GM19035 (cell line): ENCODE data around the gene EIF2B5.
A peak's percentile ranks its signal among the peaks of the same experiment; 100 is the strongest.
"Not testable (repeated sequence)": the region's sequence is repeated elsewhere in the genome, so short reads cannot be mapped to it uniquely, and the experiment has no call there.

Source experiments
- ATAC-seq: cut with Tn5 transposase; IDR thresholded peaks from one replicate; pipeline ENCODE4 v1.9.1; 2021; ENCODE audit not compliant: unreplicated experiment

The EIF2B5 gene

GRCh38 chr3:184145751-184146270 lies 10.7 kb downstream of the EIF2B5 start:
- ATAC-seq = no peak

DNA sequence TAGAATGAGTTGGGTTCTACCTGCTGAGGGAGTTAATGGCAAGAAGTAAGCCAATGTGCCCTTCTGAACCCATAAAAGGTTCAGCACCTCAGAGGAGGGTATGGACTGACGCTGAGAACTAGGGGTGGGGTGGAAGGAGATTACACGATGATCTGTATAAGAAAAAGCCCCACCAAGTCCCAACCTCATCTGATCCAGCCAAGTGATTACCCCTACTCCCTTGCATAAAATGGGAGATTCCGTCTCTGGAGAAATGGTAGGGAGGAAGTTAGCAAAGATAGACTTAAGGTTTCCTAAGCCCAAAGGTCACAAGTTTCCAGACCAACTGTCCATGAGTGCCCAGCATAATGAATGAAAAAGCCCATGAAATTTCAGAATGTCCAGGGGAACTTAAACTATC lies 12.9 kb downstream of the EIF2B5 start:
- ATAC-seq = no peak

DNA sequence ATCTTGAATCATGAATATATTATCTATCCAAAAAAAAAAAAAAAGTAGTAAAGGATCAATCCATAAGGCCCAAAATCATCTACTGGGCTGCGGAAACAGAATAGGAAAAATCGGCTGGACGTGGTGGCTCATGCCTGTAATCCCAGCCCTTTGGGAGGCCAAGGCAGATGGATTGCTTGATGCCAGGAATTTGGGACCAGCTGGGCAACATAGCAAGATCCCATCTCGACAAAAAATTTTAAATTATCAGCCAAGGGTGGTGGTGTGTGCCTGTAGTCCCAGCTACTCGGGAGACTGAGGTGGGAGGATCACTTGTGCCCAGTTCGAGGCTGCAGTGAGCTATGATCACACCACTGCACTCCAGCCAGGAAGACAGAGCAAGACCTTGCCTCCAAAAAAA lies 14.0 kb downstream of the EIF2B5 start:
- no peak for ATAC-seq

- ATAC-seq = not testable (repeated sequence)
Observed at GRCh38 chr3:184149770-184150169, 14.6 kb downstream of the EIF2B5 start.

GRCh38 chr3:184154885-184155643 lies 19.9 kb downstream of the EIF2B5 start, which contains the start of gene DVL3:
DVL3 (plus strand) TSS chr3:184155377; CDS start chr3:184155636, 259 bp downstream.
- ATAC-seq = peak; percentile 87

GRCh38 chr3:184155644-184156521 lies 20.7 kb downstream of the EIF2B5 start:
- peak; percentile 33 for ATAC-seq

DNA sequence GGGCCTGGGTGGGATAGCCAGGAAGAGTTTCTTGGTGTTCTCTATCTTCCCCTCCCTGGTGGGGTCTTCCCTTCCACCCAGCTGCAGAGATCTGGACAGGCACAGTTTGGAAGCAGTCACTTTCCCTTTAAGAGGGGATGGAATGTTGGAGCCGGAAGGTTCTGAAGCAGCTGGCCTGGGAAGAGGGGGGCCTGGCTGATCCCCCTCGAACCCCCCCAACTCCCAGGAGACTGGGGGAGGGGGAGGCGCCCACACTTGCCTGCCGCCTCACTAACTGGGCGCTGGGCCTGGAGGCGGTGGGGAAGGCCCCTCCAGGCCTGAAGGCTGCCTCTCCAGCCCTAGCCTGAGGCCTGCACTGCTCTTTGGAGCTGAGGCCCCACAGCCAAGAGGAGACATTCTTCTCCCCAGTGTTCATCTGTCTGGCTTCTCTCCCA lies 21.4 kb downstream of the EIF2B5 start:
- ATAC-seq = no peak

DNA sequence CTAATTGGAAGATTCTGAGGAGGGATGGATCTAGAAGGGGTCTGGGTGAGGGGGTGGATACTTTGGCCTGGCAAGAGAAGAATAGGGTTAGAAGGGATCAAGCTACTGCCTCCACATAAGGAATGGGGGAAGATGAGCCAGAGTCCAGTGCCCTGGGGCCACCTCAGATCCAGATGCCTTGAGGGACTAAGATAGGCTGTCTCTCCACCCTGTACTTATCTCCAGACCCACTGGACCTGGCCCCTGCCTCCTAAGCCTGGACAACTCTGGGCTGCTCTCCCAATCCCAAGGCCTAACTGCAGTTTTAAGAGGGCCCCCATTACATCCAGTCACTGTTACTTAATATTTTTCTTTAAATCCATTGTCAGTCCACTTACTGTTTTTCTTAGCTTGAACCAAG lies 22.0 kb downstream of the EIF2B5 start:
- no peak for ATAC-seq

GRCh38 chr3:184158404-184158803 lies 23.2 kb downstream of the EIF2B5 start:
- ATAC-seq = no peak

DNA sequence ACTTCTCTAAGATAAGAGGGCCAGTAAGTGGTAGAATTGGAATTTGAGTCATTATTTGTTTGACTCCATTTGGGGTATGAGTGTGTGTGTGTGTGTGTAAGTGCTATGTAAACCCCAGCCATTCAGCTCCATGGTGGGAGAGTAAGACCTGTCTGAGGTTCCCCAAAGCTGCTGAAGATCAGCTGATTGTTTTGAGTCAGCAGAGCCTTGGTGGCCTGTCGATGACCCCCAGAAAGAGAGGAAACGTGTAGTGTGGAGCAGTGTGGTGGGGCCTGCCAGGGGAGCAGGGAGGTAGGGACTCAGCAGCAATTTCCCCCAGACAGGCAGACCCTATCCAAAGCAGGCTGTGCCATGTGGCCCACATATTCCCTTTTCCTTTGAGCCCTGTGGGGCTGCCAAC lies 25.3 kb downstream of the EIF2B5 start:
- ATAC-seq = no peak

GRCh38 chr3:184162571-184163070 lies 27.5 kb downstream of the EIF2B5 start:
- ATAC-seq = not testable (repeated sequence)

GRCh38 chr3:184164648-184165330 lies 29.6 kb downstream of the EIF2B5 start:
- ATAC-seq = no peak

- no peak for ATAC-seq
Observed at GRCh38 chr3:184165543-184165942, 30.4 kb downstream of the EIF2B5 start.

DNA sequence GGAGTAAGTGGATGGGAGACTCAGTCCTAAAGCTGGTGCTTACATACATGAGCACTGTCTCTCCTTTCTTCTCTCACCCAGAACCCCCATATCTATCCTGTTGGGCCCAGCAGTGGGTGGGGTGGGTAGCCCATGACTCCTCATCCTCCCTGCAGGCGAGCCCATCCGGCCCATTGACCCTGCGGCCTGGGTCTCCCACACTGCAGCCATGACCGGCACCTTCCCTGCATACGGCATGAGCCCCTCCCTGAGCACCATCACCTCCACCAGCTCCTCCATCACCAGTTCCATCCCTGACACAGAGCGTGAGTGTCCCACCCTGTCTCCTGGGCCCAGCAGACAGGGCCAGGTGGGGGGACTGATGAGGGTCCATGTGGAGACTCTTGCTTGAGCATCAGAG lies 31.5 kb downstream of the EIF2B5 start:
- ATAC-seq = no peak

GRCh38 chr3:184167786-184168185 lies 32.6 kb downstream of the EIF2B5 start:
- no peak for ATAC-seq

DNA sequence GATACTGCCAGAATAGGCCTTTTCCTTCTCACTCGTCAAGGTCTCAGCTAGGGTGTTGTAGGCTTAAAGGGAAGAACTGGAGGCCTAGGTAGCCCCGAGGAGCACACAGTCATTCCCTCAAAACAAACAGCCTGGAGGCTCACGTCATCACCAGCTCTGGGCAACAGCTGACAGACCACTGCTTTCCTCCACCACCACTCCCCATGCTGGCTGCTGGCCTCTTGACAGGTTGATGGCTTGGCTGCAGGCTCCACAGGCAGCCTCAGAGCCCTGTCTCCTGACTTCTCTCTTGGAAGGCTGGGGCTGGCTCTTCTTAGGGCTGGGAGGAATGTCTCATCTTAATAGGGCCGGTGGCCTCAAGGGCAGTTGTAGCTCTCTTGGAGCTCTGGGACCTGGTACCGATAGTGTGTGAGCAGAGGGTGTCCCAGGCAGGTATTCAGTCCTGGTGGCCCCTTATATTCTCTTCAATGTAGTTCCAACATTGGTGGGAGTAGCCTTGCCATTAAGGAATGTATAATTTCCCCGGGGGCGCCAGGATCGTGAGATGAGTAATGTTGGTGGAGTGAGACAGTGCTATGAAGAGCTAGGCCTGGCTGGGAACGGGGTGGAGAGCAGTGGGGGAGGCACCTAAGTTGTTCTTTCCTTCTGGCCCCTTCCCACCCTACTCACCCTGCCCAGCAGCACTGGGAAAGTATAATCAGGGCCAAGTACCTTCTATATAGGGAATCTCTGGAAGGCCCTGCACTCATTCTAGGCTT lies 33.4 kb downstream of the EIF2B5 start:
- ATAC-seq = no peak

DNA sequence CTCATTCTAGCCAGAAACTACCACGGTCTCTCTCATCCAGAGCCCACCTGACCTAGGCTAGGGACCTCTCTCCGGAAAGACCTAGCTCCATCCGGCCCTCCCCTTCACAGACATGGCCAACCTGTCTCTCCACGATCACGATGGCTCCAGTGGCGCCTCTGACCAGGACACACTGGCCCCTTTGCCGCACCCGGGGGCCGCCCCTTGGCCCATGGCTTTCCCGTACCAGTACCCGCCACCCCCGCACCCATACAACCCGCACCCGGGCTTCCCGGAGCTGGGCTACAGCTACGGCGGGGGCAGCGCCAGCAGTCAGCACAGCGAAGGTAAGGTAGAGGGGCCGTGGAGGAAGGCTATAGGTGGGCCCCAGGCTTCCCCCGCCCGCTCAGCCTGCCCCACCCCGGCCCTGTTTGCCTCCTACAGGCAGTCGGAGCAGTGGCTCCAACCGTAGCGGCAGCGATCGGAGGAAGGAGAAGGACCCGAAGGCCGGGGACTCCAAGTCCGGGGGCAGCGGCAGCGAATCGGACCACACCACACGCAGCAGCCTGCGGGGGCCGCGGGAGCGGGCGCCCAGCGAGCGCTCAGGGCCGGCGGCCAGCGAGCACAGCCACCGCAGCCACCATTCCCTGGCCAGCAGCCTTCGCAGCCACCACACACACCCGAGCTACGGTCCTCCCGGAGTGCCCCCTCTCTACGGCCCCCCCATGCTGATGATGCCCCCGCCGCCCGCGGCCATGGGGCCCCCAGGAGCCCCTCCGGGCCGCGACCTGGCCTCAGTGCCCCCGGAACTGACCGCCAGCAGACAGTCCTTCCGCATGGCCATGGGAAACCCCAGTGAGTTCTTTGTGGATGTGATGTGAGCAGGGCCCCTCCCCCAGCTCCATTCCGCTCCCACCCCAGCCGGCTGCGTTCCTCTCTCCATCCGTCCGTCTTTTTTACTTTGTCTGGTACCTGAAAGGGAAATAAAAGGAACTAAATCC lies 35.0 kb downstream of the EIF2B5 start:
- ATAC-seq = no peak

- ATAC-seq = no peak
Observed at GRCh38 chr3:184171562-184171961, 36.4 kb downstream of the EIF2B5 start.
